Islet of Langerhans (tissue), 1 donor: ENCODE measurements around the gene MAP4K4.
A peak's percentile ranks its signal among the peaks of the same experiment; 100 is the strongest.
"Not testable (repeated sequence)": the region's sequence is repeated elsewhere in the genome, so short reads cannot be mapped to it uniquely, and the experiment has no call there.

Source experiments
- FAIRE-seq: peaks from one replicate; lab custom pipeline; 2011; peaks lifted over from hg19 to GRCh38; lab: Jason Lieb, UNC

The MAP4K4 gene

DNA sequence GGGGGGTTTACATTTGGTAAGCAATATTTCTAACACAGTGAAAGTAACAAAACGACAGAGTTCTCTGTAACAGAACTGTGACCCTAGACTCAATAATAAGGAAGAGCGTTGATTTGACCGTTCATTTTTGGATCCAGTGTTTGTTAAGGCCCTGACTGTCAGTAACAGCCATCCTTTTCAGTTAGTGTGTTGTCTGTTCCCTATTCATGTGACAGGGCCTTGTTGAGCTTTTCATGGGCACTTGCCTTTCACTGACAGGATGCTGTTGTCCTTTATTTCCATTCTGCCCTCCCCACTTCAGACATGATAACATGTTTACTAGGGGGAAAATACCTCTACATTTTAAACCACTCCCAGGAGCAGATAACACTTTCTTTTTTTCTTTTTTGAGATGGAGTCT is 45.8 kb downstream of the MAP4K4 start:
- no peak for FAIRE-seq

GRCh38 chr2:101744832-101745231 is 47.3 kb downstream of the MAP4K4 start:
- no peak for FAIRE-seq

DNA sequence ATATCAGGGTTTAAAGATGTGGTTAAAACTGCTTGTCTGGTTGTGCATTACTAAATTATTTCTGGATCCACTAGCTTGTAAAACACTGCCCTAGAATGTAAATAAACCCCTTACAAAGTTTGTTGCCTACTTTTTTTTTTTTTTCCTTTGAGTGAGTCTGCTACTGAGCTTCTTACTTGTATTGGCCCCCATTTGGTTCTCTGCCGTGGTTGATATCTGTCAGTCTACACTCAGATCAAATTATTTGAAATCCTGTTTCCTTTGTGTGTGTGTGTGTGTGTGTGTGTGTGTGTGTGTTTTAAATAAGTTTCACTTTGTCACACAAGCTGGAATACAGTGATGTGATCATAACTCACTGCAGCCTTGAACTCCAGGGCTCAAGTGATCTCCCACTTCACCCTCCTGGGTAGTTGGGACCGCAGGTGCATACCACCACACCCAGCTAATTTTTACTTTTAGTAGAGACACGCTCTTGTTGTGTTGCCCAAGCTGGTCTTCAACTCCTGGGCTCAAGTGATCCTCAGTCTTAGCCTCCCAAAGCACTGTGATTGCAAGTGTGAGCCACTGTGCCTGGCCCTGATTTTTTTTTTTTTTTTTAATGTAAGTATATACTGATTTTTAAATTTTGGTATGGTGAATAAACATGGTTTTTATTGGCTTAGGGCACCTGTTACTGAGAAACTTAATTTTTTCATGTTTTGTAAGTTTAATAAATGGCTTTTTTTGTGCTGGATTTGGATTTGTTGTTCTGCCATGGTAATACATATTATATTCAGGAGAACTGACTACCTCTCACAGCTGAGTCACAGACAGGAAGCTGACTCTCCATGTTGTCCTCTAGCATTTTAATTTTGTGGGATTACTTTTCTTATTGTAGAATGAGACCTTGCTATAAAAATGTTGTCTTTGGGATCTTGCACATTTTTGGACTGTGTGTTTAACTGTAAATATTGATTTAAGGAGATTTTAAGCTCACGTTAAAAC is 48.5 kb downstream of the MAP4K4 start:
- FAIRE-seq = peak; percentile 93

- FAIRE-seq = no peak
These were observed 50.5 kb downstream of the MAP4K4 start for GRCh38 chr2:101748000-101748399.

DNA sequence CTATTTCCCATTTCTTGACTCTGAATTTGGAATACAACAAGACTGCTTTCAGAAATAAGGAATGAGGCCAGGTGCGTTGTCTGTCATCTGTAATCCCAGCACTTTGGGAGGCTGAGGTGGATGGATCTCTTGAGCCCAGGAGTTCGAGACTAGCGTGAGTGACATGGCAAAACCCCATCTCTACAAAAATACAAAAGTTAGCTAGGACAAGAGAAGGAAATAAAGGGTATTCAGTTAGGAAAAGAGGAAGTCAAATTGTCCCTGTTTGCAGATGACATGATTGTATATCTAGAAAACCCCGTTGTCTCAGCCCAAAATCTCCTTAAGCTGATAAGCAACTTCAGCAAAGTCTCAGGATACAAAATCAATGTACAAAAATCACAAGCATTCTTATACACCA is 51.0 kb downstream of the MAP4K4 start:
- not testable (repeated sequence) for FAIRE-seq

GRCh38 chr2:101750688-101751087 is 53.2 kb downstream of the MAP4K4 start:
- no peak for FAIRE-seq

DNA sequence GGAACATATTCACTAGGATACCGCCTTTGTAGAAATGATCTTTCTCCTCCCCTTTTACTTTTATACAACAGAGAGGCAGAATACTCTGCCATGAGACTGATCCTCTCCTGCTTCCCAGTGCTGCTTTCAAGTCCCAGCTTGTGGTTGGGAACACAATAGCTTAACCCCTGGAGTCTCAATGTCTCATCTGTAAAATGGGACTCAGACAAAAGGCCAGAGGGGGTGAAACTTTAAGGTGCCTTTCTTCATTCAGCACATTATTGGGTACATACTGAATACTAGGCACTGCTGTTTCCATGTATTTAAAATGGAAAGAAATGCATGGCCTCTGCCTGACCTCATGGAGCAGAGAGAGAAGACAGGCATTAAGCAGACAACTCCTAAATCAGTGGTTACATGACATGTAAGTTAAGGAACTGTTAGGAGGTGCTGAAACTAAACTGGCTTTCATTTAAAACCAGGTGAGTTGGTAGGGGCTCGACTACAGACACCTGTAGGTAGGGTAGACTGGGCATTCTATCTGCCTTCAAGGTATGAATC is 53.8 kb downstream of the MAP4K4 start:
- FAIRE-seq = no peak

- FAIRE-seq = no peak
These were observed 54.5 kb downstream of the MAP4K4 start for GRCh38 chr2:101751875-101752619.

- no peak for FAIRE-seq
These were observed 55.5 kb downstream of the MAP4K4 start for GRCh38 chr2:101752716-101753616.

DNA sequence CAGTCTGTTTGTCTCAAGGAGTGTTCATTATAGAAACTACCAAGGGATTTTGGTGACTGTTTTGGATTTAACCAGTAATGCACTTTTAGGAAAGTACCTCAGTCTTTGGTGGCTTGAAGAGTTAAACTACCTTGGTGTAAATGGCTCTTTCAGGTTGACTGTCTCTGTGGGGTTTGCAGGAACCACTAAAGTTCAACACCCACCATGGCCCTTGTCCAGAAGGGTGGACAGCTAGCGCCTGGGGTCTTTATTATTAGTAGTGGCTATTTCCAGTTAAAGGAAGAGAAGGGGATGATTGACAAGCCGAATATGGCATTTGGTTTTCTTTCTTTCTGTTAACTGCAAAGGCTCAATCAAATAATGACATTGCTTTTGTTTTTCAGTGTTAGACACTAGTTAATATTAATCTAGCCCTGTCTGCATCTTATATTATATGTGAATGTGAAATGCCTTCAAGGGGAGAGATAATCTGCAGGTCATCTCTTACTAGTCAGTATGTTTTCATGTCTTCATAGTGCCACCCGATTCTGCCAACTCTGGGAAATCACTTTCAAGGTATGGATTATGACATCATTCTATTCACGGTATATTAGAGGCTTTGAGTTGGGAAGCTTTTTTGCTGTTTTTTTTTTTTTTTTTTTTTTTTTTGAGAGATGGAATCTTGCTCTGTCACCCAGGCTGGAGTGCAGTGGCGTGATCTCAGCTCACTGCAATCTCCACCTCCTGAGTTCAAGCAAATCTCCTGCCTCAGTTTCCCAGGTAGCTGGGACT is 56.4 kb downstream of the MAP4K4 start:
- FAIRE-seq = no peak

GRCh38 chr2:101754618-101755017 is 57.1 kb downstream of the MAP4K4 start:
- no peak for FAIRE-seq

DNA sequence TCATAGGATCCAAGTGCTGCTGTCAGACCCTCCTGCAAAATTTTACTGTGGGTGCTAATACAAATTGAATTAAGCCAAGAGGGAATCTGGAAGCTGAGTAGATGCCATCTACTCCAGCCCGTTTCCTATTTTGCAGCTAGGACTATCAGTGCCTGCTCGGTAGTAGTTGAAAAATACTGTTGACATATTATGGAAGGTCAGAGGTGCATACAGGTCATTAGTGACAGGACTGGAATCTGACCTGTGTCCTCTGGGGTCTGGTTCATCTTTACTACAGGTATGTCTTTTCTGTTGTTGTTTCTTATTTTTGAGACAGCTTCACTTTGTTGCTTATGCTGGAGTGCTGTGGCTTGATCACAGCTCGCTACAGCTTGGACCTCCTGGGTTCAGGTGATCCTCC is 58.8 kb downstream of the MAP4K4 start:
- FAIRE-seq = no peak

DNA sequence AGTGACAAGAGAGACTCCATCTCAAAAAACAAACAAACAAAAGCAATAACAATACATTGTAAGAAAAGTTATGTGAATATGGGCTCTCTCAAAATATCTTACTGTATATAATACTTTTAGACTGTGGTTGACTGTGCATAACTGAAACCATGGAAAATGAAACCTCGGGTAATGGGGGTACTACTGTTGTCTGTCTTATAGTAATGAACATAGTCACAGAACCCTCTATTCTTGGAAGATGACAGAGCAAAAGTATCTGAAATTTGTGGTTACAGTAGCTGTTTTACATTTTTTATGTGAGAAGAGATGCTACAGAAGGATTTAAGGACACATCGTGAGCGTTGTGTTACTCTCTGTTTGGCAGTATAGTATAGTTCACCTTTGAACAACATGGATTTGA is 60.5 kb downstream of the MAP4K4 start:
- no peak for FAIRE-seq

GRCh38 chr2:101759162-101759561 is 61.7 kb downstream of the MAP4K4 start:
- no peak for FAIRE-seq

DNA sequence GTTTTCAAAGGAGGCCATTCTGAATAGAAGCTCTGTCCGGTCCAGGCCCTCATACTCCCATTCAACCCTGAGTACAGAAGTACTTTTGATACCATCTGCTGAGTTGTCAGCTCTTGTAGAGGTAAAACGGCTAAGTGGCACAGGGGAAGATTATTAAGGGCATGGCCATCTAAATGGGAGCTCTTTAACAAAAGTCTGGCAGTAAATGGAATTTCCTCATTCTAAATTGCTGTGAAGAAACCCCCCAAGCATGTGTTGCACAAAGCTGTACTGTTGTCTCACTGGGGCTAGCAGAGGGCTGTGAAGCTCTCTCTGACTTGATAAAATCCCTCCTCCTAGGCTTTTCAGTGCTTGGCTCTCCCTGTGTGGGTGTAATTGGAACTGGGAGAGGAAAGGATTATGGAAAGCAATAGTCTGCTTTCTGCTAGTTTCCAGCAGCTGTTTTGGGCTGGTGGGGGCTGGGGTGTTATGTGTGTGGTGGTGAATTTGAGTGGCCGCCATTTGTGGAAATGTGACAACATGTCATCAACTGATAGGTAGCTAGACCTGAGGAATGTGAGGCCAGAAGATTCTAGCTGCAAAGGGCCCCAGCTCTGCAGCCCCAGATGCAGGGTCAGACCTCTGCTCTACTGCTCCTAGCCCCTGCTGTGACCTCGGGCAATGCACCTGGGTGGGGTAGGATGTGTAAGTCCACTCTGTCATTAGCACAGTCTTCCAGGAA is 65.1 kb downstream of the MAP4K4 start:
- no peak for FAIRE-seq

DNA sequence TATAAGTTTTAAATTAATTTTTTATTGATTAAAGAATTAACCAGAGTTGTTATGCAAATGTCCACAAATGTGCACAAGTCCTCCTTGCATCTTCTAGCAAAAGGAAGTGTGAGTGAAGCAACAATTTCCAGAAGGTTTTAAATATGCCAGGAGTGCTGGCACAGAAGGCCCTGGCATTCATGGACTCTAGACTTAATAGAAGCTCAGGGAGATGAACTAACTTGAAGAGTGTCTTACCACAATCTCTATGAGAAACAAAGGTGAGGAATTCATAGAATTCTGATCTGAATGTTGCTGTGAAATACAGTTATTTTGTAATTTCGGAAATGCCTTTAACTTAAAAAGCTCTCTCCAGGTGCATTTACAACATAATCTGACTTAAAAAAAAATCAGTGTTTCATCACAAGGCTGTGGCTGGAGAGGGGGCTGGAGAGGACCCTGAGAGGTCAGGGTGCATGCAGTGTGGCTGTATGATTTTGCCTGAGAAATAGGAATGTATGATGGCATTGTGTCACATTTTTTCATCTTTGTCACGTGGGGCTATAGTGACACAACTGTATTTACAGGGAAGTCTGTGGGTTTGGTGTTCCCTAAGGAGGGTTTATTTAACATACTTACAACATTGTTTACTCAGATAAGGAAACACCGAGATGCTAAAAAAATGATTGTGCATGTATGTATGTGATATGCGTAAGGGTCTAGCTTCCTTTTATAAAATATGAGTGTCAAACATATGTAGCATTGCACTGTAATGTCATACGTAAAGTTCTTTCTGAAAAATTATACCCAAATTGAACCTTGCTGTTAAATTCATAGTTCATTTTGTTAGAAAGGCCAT is 66.2 kb downstream of the MAP4K4 start:
- FAIRE-seq = no peak

- FAIRE-seq = no peak
These were observed 68.8 kb downstream of the MAP4K4 start for GRCh38 chr2:101766337-101766736.

DNA sequence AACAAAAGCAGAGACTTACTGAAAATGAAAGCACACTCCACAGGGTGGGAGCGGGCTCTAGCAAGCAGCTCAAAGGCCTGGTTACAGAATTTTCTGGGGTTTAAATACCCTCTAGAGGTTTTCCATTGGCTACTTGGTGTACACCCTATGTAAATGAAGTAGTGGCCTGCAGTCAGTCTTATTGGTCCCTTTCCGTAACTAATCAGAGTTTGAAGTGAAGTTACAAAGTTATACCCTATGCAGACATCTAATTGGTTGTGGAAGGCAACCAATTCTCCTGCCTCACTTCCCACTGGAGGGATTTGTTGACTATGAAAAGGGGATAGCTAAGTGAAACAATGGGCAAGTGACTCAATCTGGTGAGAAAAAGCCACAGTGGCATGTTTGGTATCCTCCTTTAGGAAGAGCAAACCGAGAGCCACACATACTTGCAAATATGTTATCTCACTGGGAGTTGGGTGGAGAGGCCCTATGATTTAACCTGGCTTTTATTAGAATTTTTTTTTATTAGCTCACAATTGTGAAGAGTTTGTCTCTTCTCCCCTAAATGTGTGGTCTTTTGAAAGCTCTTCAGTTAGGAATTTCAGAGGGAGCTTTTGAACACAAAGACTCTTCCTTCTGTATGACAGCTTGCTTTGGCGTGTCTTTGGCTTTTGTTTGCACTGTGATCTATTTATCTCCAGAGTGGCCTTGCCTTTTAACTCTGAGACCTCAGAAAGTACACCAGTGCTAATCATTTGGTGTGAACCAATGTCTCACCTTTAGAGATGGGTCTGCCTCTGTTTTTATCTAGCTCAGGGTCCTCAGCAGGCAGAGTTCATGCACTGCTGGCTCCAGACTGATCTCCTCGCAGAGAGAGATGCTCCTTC is 69.6 kb downstream of the MAP4K4 start:
- FAIRE-seq = no peak
